Motor neuron (in vitro differentiated cells): ENCODE data around the gene GRIN2A. TPM values are rescaled to one million over a fixed set of nuclear protein-coding genes. Genes with fewer than 3 reads are reported as not detected.

ENCODE experiments used
- ATAC-seq, 8 experiments: fragments of 200-7000 bp; cut with Tn5 transposase; replicated peaks in 6 of 8; 2 replicates each; pipeline ENCODE4 v1.8.0; 2021; ENCODE audit warnings: mild to moderate bottlenecking in 8 of 8, moderate library complexity in 8 of 8
- H3K27ac ChIP-seq, 2 donors: fragments of 250-450 bp; sonication (Bioruptor Pico); 2 replicates each; pipeline ENCODE4 v1.9.0; 2021; ENCODE audit warnings: antibody characterized with exemption in 2 of 2, mild to moderate bottlenecking in 2 of 2, moderate library complexity in 1 of 2
- H3K4me1 ChIP-seq, 2 donors: fragments of 250-450 bp; sonication (Bioruptor Pico); replicated peaks in 1 of 2; 2 replicates each; pipeline ENCODE4 v1.6.1; 2021; ENCODE audit warnings: antibody characterized with exemption in 2 of 2, mild to moderate bottlenecking in 2 of 2, moderate library complexity in 1 of 2
- H3K4me3 ChIP-seq, 5 donors: fragments of 250-450 bp; sonication (Bioruptor Pico); 2 replicates each; pipeline ENCODE4 v1.9.0; 2021; ENCODE audit warnings: antibody characterized with exemption in 5 of 5, mild to moderate bottlenecking in 5 of 5, moderate library complexity in 4 of 5
- WGBS, 10 experiments: fragments of 450-650 bp; shearing (Covaris generic); methylation state at CpG; one replicate each; pipeline ENCODE4 v1.0.0; 2022; 5-methylcytosine and 5-hydroxymethylcytosine counted together
- in situ Hi-C, 9 experiments: fragments of 400-800 bp; cut with MboI; loops; one replicate each; pipeline ENCODE4 v1.15.0; 2021; ENCODE audit warnings: low sequenced_read_pairs in 9 of 9, low pct_unique_long_range_greater_than_20kb in 2 of 9; ENCODE audit not compliant: unreplicated experiment in 9 of 9
- total RNA-seq, 8 experiments: library from RNA; unstranded; fragments of 300-600 nt; gene quantifications; 2 replicates each; pipeline versions ENCODE4 v1.2.3 to v1.2.4, GENCODE V29; 2022

Gene GRIN2A
- total RNA-seq, 8 experiments from 2014 or later = 0.14 to 21.2 (median 2.9) TPM

DNA sequence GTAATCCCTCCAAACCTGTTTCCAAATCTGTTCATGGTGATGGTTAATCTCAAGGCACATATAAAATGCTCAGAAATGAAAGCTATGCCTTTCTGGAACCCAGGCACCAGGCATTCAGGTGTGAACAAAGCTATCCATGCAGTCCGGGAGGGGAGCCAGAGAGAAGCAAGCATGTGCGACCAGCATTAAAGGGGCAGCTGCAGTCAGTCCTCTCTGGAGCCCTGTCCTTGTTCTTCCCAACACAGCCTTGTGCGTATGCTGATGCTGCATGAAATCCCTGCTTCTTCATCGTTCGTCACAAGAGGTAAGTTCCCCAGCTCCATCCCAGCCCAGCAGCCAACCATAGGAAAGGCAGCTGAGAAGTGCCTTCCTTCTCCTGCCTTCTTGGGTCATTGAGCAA lies 148.7 kb downstream of the GRIN2A start:
- H3K4me3 ChIP-seq = no peak overlapping the region
- in situ Hi-C loops = no loop called here
- no peak overlapping the region for H3K27ac ChIP-seq
- ATAC-seq = peak in 1 of 8 experiments; percentile 39
- WGBS, 10 experiments = 0 to 90% (median 67%) methylated on average over 1 to 5 of the region's 5 CpGs; no CpG with 5 or more reads in 4 of the 10 experiments
- no peaks in the 10 kb centered on the region for H3K4me1 ChIP-seq

DNA sequence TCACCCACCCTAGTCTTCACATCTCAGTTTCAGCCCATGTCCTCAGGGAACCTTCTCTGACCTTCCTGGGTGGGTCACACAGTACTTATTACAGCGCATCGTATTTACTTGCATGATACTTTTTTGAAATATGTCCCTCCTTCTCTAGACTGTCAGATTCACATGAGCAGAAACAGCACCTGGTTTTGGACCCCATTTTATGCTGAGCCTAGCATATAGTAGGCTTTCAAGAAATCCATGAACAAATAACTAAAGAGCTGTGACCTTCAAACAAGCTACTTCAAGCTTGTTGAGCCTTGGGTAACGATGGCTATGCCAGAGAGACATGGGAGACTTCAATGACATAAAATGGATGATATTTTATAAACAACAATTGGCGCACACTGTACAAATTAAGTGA lies 150.3 kb downstream of the GRIN2A start:
- no peak for ATAC-seq
- WGBS, 10 experiments = 17 to 100% (median 91%) methylated on average over 1 to 4 of the region's 4 CpGs
- in situ Hi-C loops = no loop called here
- Histone ChIP-seq H3K4me1 (no peaks in the 10 kb centered on the region), H3K4me3 (no peak overlapping the region), H3K27ac (no peak overlapping the region)

DNA sequence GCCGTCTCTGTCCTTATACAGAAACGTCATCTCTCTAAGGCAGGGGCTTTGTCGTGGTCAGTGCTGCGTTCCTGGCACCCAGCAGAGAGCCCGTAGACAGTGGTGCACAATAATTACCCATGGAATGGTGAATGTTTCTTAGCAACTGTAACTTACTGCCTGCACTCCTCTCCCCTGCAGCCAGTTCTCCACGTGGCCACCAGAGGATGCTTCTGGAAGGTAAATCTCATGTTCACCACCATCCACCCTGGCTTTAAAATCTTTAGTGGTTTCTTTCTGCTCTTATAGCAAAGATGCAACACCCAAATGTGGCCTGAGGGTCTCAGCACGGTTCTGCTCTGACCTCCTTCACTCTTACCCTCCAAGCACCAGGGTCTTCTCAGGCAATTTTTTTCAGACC lies 150.8 kb downstream of the GRIN2A start:
- Histone ChIP-seq H3K4me1 (no peaks in the 10 kb centered on the region), H3K27ac (no peak overlapping the region), H3K4me3 (no peak overlapping the region)
- in situ Hi-C loops = no loop called here
- ATAC-seq = no peak
- WGBS, 10 experiments = 0 to 72% (median 62%) methylated on average over 1 to 7 of the region's 7 CpGs; no CpG with 5 or more reads in 3 of the 10 experiments

DNA sequence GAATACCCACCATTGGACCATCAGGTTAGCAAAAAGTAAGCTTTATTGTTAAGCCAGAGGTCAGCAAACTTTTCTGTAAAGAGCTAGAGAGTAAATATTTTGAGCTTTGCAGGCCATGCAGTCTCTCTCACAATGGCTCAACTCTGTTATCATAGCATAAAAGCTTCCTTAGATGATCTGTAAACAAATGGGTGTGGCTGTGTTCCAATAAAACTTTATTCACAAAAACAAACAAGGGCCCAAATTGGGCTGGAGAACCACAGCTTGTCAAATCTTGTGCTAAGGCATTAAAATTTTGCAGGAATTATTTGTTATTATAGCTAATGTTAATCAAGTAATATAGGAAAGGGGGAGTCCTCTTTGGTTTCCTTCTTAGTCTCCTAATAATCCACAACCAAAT lies 153.6 kb downstream of the GRIN2A start:
- H3K27ac ChIP-seq = no peak overlapping the region
- H3K4me1 ChIP-seq = no peaks in the 10 kb centered on the region
- in situ Hi-C loops = no loop called here
- ATAC-seq = no peak
- no peak overlapping the region for H3K4me3 ChIP-seq

DNA sequence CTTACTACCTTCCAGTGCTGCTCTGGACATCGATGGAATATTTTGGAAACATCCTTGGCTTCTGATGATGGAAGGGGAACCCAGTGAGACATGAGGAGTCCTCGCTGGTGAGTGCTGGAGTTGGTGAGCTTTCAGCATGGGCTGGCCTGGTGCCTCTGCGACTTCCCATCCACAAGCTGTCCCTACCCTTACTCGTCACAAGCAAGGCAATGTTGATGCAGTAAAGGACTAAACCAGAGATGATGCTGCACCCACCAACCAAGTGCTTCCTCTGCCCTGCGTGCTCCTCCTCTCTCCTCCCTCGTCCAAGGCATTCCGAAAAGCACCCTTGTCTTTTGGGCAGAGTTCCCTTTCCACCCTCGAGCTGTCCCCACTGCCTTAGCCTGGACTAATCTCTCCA lies 154.7 kb downstream of the GRIN2A start:
- Histone ChIP-seq H3K4me3 (no peak overlapping the region), H3K4me1 (no peaks in the 10 kb centered on the region), H3K27ac (no peak overlapping the region)
- ATAC-seq = no peak
- 0 to 84% (median 74%) methylated on average over 1 to 6 of the region's 8 CpGs; no CpG with 5 or more reads in 4 of the 10 experiments for WGBS, 10 experiments
- in situ Hi-C loops = no loop called here

DNA sequence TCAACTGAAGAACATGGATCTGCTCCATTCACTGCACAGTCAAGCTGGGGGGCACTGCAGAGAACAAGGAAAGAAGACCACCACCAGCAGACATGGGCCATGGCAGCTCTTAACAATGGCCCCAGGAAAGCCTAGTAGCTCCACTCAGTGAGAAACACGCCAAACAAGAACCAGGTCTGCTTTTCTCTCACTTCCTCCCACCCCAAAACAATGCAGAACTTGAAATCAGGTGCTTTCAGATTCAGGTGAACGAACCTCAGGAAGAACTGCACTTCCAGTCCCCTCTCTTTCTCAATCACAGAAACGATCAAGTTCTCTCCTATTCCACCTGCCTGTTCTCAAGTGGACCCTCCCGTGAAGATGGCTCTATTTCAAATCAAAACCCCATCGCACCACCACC lies 155.6 kb downstream of the GRIN2A start:
- no peak overlapping the region for H3K27ac ChIP-seq
- WGBS, 10 experiments = 0 to 100% (median 72%) methylated on average over 1 to 4 of the region's 5 CpGs; no CpG with 5 or more reads in 1 of the 10 experiments
- H3K4me1 ChIP-seq = no peaks in the 10 kb centered on the region
- in situ Hi-C loops = no loop called here
- no peak for ATAC-seq
- H3K4me3 ChIP-seq = no peak overlapping the region

DNA sequence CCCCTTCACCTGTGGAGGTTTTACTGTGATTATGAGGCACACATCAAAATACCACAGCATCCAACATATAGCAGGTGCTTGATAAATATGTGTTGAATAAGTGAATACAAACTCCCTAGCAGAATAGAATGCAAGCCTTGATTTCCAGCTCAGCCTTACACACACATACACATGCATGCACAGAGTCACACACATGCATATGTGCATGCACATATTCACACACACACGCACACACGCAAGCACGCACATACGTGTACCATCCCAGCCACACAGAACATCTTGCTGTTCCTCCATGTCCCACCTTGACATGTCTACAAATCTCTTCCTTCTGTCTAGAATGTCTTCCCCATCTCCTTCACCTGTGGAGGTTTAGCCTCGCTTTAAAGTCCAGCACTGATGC lies 160.1 kb downstream of the GRIN2A start:
- Histone ChIP-seq H3K4me1 (no peaks in the 10 kb centered on the region), H3K4me3 (no peak overlapping the region), H3K27ac (no peak overlapping the region)
- in situ Hi-C loops = no loop called here
- 20 to 100% (median 89%) methylated on average over 1 to 4 of the region's 5 CpGs; no CpG with 5 or more reads in 6 of the 10 experiments for WGBS, 10 experiments
- ATAC-seq = no peak

DNA sequence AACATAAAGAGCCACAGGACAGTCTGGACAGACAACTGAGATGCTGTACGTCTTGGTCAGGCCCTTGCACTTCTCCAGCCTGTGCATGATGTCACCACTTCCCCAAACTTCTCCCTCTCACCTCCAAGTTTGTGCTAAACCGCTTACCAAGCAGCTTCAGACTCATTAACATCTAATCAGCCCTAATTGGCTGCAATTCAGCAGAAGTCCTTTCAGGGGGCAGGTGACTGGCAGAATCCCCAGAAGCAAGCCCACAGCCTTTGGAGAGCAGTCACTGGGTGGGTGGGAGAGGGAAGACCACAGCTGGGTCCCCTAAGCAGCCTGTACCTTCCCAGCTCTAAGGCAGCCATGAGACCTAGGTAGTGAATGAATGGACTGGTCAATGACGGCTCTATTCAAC lies 161.4 kb downstream of the GRIN2A start:
- 20 to 100% (median 89%) methylated on average over 1 to 3 of the region's 3 CpGs; no CpG with 5 or more reads in 5 of the 10 experiments for WGBS, 10 experiments
- in situ Hi-C loops = no loop called here
- H3K27ac ChIP-seq = no peak overlapping the region
- no peak overlapping the region for H3K4me3 ChIP-seq
- no peaks in the 10 kb centered on the region for H3K4me1 ChIP-seq
- ATAC-seq = no peak

DNA sequence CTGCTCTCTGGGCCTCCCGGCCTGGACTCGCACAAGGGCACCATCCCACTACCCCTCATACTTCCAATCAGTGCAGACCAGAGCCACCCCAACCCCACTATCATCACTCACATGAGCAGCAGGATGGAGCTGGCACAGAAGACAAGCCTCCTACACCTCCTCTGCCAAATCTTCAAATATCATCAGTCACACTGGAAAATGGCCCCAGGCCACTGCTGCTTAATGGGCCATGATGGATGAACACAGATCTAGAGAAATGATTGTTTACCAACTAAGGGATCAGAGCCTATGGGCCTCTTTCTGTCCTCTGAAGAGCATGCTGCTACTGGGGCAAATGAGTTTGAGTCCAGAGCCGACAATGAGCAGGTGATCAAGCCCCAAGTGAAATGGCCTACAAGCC lies 165.5 kb downstream of the GRIN2A start:
- no peak for ATAC-seq
- no peak overlapping the region for H3K4me3 ChIP-seq
- peaks cover 0 to 2% of the 10 kb centered on the region in 2 donors for H3K4me1 ChIP-seq
- in situ Hi-C loops = no loop called here
- 0 to 100% (median 40%) methylated on average over 1 to 3 of the region's 3 CpGs; no CpG with 5 or more reads in 5 of the 10 experiments for WGBS, 10 experiments
- no peak overlapping the region for H3K27ac ChIP-seq

DNA sequence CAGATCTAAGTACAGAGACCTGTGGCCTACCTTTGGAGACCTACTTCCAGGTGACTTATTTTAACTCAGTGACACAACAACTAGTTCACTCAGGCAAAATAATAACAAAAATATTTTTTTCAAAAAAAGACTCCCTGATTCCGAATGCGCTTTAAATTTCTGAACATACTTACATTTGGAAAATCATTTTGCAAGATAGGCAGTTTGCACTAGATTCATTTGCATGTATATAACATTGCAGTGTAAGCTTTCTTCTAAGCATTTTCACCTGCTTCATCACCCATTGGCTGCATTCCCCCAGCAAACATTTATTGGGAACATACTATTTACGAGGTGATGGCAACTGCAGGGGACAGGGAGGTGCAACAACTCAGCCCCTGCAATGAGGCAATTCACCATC lies 166.8 kb downstream of the GRIN2A start:
- Histone ChIP-seq H3K4me3 (no peak overlapping the region), H3K27ac (no peak overlapping the region), H3K4me1 (peaks cover 0 to 2% of the 10 kb centered on the region in 2 donors)
- 67 to 100% (median 90%) methylated on average over 2 to 3 of the region's 3 CpGs; no CpG with 5 or more reads in 1 of the 10 experiments for WGBS, 10 experiments
- ATAC-seq = no peak
- in situ Hi-C loops = no loop called here

DNA sequence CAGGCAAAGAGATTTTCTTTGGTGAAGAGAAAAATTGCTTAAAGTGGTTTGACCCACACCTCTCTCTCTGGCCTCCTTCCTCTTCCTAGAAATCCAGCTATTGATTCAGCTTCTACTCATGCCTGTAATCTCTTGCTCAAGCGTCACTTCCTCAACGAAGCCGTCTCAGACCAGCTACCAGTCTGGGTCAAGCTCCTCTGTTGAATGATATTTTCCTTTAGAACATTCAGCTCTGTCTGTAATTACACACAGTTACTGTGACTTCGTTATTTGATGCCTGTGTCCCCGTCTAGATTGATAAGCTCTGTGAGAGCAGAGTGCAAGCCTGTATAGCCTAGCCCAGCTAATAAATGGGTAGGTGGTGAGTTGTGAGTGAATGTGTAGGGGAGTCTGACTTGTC lies 168.5 kb downstream of the GRIN2A start:
- WGBS, 10 experiments = 0 to 87% (median 75%) methylated on average over 1 to 5 of the region's 5 CpGs; no CpG with 5 or more reads in 2 of the 10 experiments
- Histone ChIP-seq H3K27ac (no peak overlapping the region), H3K4me1 (peaks cover 0 to 7% of the 10 kb centered on the region in 2 donors), H3K4me3 (no peak overlapping the region)
- in situ Hi-C loops = no loop called here
- peak in 4 of 8 experiments; percentile 19 to 56 (median 35) for ATAC-seq

DNA sequence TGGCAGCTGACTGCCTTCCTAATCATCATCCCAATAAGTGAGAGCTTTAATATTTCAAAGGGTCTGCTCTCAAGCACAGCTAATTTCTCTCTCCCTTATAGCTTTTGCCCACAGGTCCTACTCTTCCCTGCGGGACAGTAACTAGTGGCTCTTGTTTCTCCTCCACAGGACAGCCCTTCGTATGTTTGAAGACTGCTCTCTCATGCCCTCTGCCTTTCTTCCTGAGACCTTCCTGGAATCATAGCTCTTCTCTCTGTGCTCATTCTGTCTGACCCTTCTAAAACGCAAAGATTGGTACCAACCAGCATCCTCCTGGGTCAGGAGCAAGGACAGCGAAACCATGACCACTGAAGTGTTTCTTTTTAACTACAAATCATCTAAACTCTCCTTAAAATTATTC lies 168.9 kb downstream of the GRIN2A start:
- in situ Hi-C loops = no loop called here
- peak in 3 of 8 experiments; percentile 46 to 64 (median 64) for ATAC-seq
- no peak overlapping the region for H3K27ac ChIP-seq
- WGBS, 10 experiments = 24 to 100% (median 62%) methylated on average over 1 to 4 of the region's 4 CpGs; no CpG with 5 or more reads in 2 of the 10 experiments
- peaks cover 0 to 7% of the 10 kb centered on the region in 2 donors for H3K4me1 ChIP-seq
- H3K4me3 ChIP-seq = no peak overlapping the region

DNA sequence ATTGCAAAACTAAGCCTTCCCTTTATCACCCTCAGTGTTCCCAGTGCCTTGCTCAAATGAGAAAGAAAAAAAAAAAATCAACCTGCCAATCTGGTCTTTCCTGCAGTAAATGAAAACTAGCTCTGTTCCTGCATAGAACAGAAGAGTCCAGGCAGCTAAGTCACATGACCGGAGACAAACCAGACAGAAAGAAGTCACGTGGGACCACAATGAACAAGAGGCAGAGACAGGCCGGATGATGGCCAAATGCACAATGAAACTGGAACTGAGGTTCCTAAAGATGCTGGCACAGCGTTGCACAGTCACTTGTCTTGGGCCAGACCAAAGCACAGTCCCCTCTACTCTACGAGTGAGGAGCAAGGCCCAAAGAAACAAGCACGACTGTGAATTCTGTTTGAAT lies 172.5 kb downstream of the GRIN2A start:
- whole genome bisulfite sequencing, 10 experiments = 11 to 100% (median 70%) methylated on average over 1 to 5 of the region's 6 CpGs; no CpG with 5 or more reads in 1 of the 10 experiments
- in situ Hi-C loops = no loop called here
- Histone ChIP-seq H3K4me3 (no peak overlapping the region), H3K27ac (no peak overlapping the region), H3K4me1 (peaks cover 0 to 7% of the 10 kb centered on the region in 2 donors)
- ATAC-seq = peak in 3 of 8 experiments; percentile 54 to 79 (median 79)

DNA sequence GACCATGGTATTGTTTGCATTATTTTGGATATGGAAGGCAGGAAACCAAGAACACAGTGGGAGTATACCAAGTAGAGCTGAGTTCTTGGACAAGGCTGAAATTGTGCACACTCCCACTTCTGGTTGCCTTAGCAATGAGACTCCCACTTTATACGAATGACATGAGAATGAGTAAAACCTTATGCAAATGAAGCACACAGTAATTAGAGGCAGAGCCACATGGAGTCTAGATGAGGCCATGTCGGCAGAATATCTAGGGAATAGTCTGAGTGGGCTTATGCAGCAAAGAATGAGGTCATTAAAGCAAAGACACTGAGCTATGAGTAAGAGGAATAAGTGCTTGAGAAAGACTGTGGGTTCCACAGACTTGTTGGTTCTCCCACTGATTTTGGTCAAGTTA lies 178.7 kb downstream of the GRIN2A start:
- Histone ChIP-seq H3K27ac (no peak overlapping the region), H3K4me1 (peaks cover 0 to 3% of the 10 kb centered on the region in 2 donors), H3K4me3 (no peak overlapping the region)
- in situ Hi-C loops = no loop called here
- peak in 5 of 8 experiments; percentile 86 to 100 (median 93) for ATAC-seq
- WGBS, 10 experiments = 0 to 61% (median 43%) methylated on average over 1 to 2 of the region's 2 CpGs
